ENCODE results near the gene KIAA1328.
A peak's percentile ranks its signal among the peaks of the same experiment; 100 is the strongest.

Gene KIAA1328

GRCh38 chr18:36963464-36963863, 134.5 kb downstream of the KIAA1328 start:
- no peak for DNase-seq

GRCh38 chr18:36974686-36975085, 145.8 kb downstream of the KIAA1328 start:
- no peak for DNase-seq

- DNase-seq, result no peak
Measured at GRCh38 chr18:36977121-36977520, 148.2 kb downstream of the KIAA1328 start.

- no peak for DNase-seq
Measured at GRCh38 chr18:36993068-36993467, 164.1 kb downstream of the KIAA1328 start.

GRCh38 chr18:37006742-37007141, 177.8 kb downstream of the KIAA1328 start:
- DNase-seq, result no peak

GRCh38 chr18:37012452-37012851, 183.5 kb downstream of the KIAA1328 start:
- no peak for DNase-seq

- DNase-seq, result no peak
Measured at GRCh38 chr18:37019157-37019827, 190.4 kb downstream of the KIAA1328 start.

- DNase-seq, result no peak
Measured at GRCh38 chr18:37033419-37033818, 204.5 kb downstream of the KIAA1328 start.

GRCh38 chr18:37042381-37042780, 213.5 kb downstream of the KIAA1328 start:
- no peak for DNase-seq

- DNase-seq, result no peak
Measured at GRCh38 chr18:37055137-37055802, 226.3 kb downstream of the KIAA1328 start.

GRCh38 chr18:37064187-37064586, 235.3 kb downstream of the KIAA1328 start:
- no peak for DNase-seq

GRCh38 chr18:37065254-37065653, 236.3 kb downstream of the KIAA1328 start:
- no peak for DNase-seq

GRCh38 chr18:37084912-37085311, 256.0 kb downstream of the KIAA1328 start:
- no peak for DNase-seq

- DNase-seq, result no peak
Measured at GRCh38 chr18:37085362-37085761, 256.4 kb downstream of the KIAA1328 start.

GRCh38 chr18:37107748-37108522, 279.0 kb downstream of the KIAA1328 start:
- DNase-seq, result peak; percentile 50

GRCh38 chr18:37122877-37123276, 293.9 kb downstream of the KIAA1328 start:
- DNase-seq, result no peak

- DNase-seq, result no peak
Measured at GRCh38 chr18:37124516-37124915, 295.6 kb downstream of the KIAA1328 start.

- no peak for DNase-seq
Measured at GRCh38 chr18:37135177-37135576, 306.2 kb downstream of the KIAA1328 start.

- no peak for DNase-seq
Measured at GRCh38 chr18:37138456-37138855, 309.5 kb downstream of the KIAA1328 start.

- no peak for DNase-seq
Measured at GRCh38 chr18:37139876-37140275, 310.9 kb downstream of the KIAA1328 start.

- DNase-seq, result no peak
Measured at GRCh38 chr18:37144921-37145320, 316.0 kb downstream of the KIAA1328 start.

GRCh38 chr18:37156330-37156942, 327.5 kb downstream of the KIAA1328 start:
- DNase-seq, result no peak

GRCh38 chr18:37160038-37160820, 331.3 kb downstream of the KIAA1328 start:
- no peak for DNase-seq

Data from NCI-H1417 treated with DMSO at 0.1 percent for 48 hours (cell line).